GM23338 (cell line): ENCODE data around the gene CYP2E1. TPM values are rescaled to one million over a fixed set of nuclear protein-coding genes. Genes with fewer than 3 reads are reported as not detected.

Source experiments
- ATAC-seq: fragments of 200-7000 bp; cut with Tn5 transposase; 3 replicates; pipeline ENCODE4 v1.9.1; 2020
- DNase-seq: peaks from one replicate; pipeline ENCODE4 v3.0.0-alpha.2; 2015; ENCODE audit warnings: low spot score
- H2AFZ ChIP-seq: fragments of 200-600 bp; sonication (generic); 2 replicates; pipeline ENCODE4 v1.8.0; 2016; ENCODE audit warnings: antibody characterized with exemption, mild to moderate bottlenecking, moderate library complexity
- H3F3A ChIP-seq: fragments of 200-600 bp; sonication (generic); replicated peaks from 2 replicates; pipeline ENCODE4 v1.8.0; 2017; ENCODE audit warnings: antibody characterized with exemption, mixed run types, low read depth
- H3K27ac ChIP-seq: fragments of 200-600 bp; sonication (generic); 2 replicates; pipeline ENCODE4 v1.6.1; 2016; ENCODE audit warnings: low read depth
- H3K27me3 ChIP-seq: fragments of 200-600 bp; sonication (generic); 2 replicates; pipeline ENCODE4 v1.8.0; 2016; ENCODE audit warnings: mild to moderate bottlenecking, mixed run types, moderate library complexity; ENCODE audit not compliant: insufficient read depth
- H3K36me3 ChIP-seq: fragments of 200-600 bp; sonication (generic); 2 replicates; pipeline ENCODE4 v1.8.0; 2016; ENCODE audit warnings: mild to moderate bottlenecking; ENCODE audit not compliant: insufficient read depth
- H3K4me1 ChIP-seq: fragments of 200-600 bp; sonication (generic); 2 replicates; pipeline ENCODE4 v1.8.0; 2016; ENCODE audit warnings: mild to moderate bottlenecking, moderate library complexity; ENCODE audit not compliant: insufficient read depth
- H3K4me2 ChIP-seq: fragments of 200-600 bp; sonication (generic); 2 replicates; pipeline ENCODE4 v1.7.1; 2017; ENCODE audit warnings: mixed run types
- H3K4me3 ChIP-seq: fragments of 200-600 bp; sonication (generic); 2 replicates; pipeline ENCODE4 v1.6.1; 2016; ENCODE audit warnings: mixed run types
- H3K79me2 ChIP-seq: fragments of 200-600 bp; sonication (generic); replicated peaks from 2 replicates; pipeline ENCODE4 v1.8.0; 2017; ENCODE audit warnings: mild to moderate bottlenecking; ENCODE audit not compliant: insufficient read depth
- H3K9me2 ChIP-seq: fragments of 200-600 bp; sonication (generic); 2 replicates; pipeline ENCODE4 v1.8.0; 2017; ENCODE audit not compliant: insufficient read depth
- H4K20me1 ChIP-seq: fragments of 200-600 bp; sonication (generic); replicated peaks from 2 replicates; pipeline ENCODE4 v1.8.0; 2017; ENCODE audit warnings: mild to moderate bottlenecking; ENCODE audit not compliant: insufficient read depth
- H3K27ac Mint-ChIP-seq: 2 replicates; pipeline ENCODE4 v1.8.0; 2020; ENCODE audit warnings: inconsistent platforms, mild to moderate bottlenecking, moderate library complexity, mixed read lengths
- H3K27me3 Mint-ChIP-seq: 3 replicates; pipeline ENCODE4 v1.8.0; 2022; ENCODE audit warnings: low read depth, mild to moderate bottlenecking, moderate library complexity, mixed read lengths, inconsistent platforms; ENCODE audit not compliant: insufficient read depth, poor library complexity
- H3K36me3 Mint-ChIP-seq: 3 replicates; pipeline ENCODE4 v1.8.0; 2021; ENCODE audit warnings: low read depth, mild to moderate bottlenecking, inconsistent platforms, moderate library complexity, mixed read lengths
- H3K4me1 Mint-ChIP-seq: 3 replicates; pipeline ENCODE4 v1.8.0; 2020; ENCODE audit warnings: mild to moderate bottlenecking, inconsistent platforms, mixed read lengths
- H3K4me3 Mint-ChIP-seq: 3 replicates; pipeline ENCODE4 v1.8.0; 2021; ENCODE audit warnings: moderate library complexity, mild to moderate bottlenecking, inconsistent platforms, mixed read lengths
- H3K9me3 Mint-ChIP-seq: 3 replicates; pipeline ENCODE4 v1.8.0; 2020; ENCODE audit warnings: moderate library complexity, mild to moderate bottlenecking, inconsistent platforms, mixed read lengths
- CREB1 ChIP-seq: fragments of 250-450 bp; sonication (Bioruptor Pico); IDR thresholded peaks from 2 replicates; pipeline ENCODE4 v1.5.0; 2020; ENCODE audit warnings: low read depth, mild to moderate bottlenecking, moderate library complexity
- EZH2 ChIP-seq: fragments of 200-600 bp; sonication (generic); IDR thresholded peaks from one replicate; pipeline ENCODE4 v1.8.0; 2017; ENCODE audit warnings: antibody characterized with exemption, mild to moderate bottlenecking, low read depth; ENCODE audit not compliant: unreplicated experiment
- EZH2phosphoT487 ChIP-seq: fragments of 200-600 bp; sonication (generic); IDR thresholded peaks from one replicate; pipeline ENCODE4 v1.8.1; 2018; ENCODE audit warnings: antibody characterized with exemption; ENCODE audit not compliant: unreplicated experiment
- JUNB ChIP-seq: IDR thresholded peaks from one replicate; pipeline ENCODE4 v1.6.1; 2016; ENCODE audit warnings: antibody characterized with exemption; ENCODE audit not compliant: unreplicated experiment
- NANOG ChIP-seq: IDR thresholded peaks from 2 replicates; pipeline ENCODE4 v1.6.1; 2016; ENCODE audit warnings: antibody characterized with exemption, borderline replicate concordance
- POLR2AphosphoS5 ChIP-seq: IDR thresholded peaks from 2 replicates; pipeline ENCODE4 v1.6.1; 2016; ENCODE audit warnings: antibody characterized with exemption, low read depth
- STAT1 ChIP-seq: IDR thresholded peaks from one replicate; pipeline ENCODE4 v1.6.1; 2016; ENCODE audit warnings: antibody characterized with exemption; ENCODE audit not compliant: unreplicated experiment
- ZNF114 ChIP-seq: fragments of 250-450 bp; sonication (Bioruptor Pico); IDR thresholded peaks from 2 replicates; pipeline ENCODE4 v1.5.0; 2020; ENCODE audit warnings: mild to moderate bottlenecking, moderate library complexity
- ZNF331 ChIP-seq: fragments of 250-450 bp; sonication (Bioruptor Pico); IDR thresholded peaks from 2 replicates; pipeline ENCODE4 v1.5.0; 2020; ENCODE audit warnings: low read depth, mild to moderate bottlenecking, moderate library complexity
- polyA plus RNA-seq: library from polyadenylated mRNA; unstranded; fragments of >200 nt; fragmentation: Nextera tagmentation; extraction: Ambion mirVana; gene quantifications from 2 replicates; pipeline ENCODE4 v1.2.1, GENCODE V29; 2016
- total RNA-seq: library from RNA; depleted of rRNA; stranded (reverse); fragments of >200 nt; shearing (Covaris generic); gene quantifications from 2 replicates; pipeline ENCODE4 v1.2.3, GENCODE V29; 2014
- TF ChIP-seq, protein P1 (sequence below): fragments of 250-450 bp; sonication (Bioruptor Pico); IDR thresholded peaks from 2 replicates; pipeline ENCODE4 v1.5.0; 2020; ENCODE audit warnings: mild to moderate bottlenecking, moderate library complexity
- TF ChIP-seq, protein P2 (sequence below), 2 experiments: fragments of 200-600 bp in 1 of 2; sonication (generic) in 1 of 2; conservative IDR thresholded peaks; 2 replicates each; pipeline versions ENCODE4 v1.5.1 to v1.6.1; 2016 to 2017; ENCODE audit warnings: antibody characterized with exemption in 2 of 2, low read depth in 2 of 2, mild to moderate bottlenecking in 2 of 2, moderate library complexity in 1 of 2

The CYP2E1 gene
- total and polyA plus RNA-seq, 2 experiments from 2014 or later: 0.97 to 2.2 TPM

- TF ChIP-seq, protein P1, sequence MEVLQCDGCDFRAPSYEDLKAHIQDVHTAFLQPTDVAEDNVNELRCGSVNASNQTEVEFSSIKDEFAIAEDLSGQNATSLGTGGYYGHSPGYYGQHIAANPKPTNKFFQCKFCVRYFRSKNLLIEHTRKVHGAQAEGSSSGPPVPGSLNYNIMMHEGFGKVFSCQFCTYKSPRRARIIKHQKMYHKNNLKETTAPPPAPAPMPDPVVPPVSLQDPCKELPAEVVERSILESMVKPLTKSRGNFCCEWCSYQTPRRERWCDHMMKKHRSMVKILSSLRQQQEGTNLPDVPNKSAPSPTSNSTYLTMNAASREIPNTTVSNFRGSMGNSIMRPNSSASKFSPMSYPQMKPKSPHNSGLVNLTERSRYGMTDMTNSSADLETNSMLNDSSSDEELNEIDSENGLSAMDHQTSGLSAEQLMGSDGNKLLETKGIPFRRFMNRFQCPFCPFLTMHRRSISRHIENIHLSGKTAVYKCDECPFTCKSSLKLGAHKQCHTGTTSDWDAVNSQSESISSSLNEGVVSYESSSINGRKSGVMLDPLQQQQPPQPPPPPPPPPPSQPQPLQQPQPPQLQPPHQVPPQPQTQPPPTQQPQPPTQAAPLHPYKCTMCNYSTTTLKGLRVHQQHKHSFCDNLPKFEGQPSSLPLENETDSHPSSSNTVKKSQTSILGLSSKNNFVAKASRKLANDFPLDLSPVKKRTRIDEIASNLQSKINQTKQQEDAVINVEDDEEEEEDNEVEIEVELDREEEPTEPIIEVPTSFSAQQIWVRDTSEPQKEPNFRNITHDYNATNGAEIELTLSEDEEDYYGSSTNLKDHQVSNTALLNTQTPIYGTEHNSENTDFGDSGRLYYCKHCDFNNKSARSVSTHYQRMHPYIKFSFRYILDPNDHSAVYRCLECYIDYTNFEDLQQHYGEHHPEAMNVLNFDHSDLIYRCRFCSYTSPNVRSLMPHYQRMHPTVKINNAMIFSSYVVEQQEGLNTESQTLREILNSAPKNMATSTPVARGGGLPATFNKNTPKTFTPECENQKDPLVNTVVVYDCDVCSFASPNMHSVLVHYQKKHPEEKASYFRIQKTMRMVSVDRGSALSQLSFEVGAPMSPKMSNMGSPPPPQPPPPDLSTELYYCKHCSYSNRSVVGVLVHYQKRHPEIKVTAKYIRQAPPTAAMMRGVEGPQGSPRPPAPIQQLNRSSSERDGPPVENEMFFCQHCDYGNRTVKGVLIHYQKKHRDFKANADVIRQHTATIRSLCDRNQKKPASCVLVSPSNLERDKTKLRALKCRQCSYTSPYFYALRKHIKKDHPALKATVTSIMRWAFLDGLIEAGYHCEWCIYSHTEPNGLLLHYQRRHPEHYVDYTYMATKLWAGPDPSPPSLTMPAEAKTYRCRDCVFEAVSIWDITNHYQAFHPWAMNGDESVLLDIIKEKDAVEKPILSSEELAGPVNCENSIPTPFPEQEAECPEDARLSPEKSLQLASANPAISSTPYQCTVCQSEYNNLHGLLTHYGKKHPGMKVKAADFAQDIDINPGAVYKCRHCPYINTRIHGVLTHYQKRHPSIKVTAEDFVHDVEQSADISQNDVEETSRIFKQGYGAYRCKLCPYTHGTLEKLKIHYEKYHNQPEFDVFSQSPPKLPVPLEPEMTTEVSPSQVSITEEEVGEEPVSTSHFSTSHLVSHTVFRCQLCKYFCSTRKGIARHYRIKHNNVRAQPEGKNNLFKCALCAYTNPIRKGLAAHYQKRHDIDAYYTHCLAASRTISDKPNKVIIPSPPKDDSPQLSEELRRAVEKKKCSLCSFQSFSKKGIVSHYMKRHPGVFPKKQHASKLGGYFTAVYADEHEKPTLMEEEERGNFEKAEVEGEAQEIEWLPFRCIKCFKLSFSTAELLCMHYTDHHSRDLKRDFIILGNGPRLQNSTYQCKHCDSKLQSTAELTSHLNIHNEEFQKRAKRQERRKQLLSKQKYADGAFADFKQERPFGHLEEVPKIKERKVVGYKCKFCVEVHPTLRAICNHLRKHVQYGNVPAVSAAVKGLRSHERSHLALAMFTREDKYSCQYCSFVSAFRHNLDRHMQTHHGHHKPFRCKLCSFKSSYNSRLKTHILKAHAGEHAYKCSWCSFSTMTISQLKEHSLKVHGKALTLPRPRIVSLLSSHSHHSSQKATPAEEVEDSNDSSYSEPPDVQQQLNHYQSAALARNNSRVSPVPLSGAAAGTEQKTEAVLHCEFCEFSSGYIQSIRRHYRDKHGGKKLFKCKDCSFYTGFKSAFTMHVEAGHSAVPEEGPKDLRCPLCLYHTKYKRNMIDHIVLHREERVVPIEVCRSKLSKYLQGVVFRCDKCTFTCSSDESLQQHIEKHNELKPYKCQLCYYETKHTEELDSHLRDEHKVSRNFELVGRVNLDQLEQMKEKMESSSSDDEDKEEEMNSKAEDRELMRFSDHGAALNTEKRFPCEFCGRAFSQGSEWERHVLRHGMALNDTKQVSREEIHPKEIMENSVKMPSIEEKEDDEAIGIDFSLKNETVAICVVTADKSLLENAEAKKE (CRISPR knock-in tag): no peak
- no peak for TF ChIP-seq NANOG
- TF ChIP-seq JUNB: no peak
- no peak for TF ChIP-seq ZNF114 (CRISPR knock-in tag)
Observed at GRCh38 chr10:133520193-133520738, 6.9 kb upstream of the CYP2E1 start (continued).

- no peak overlapping the region for H3K27ac Mint-ChIP-seq
- Histone ChIP-seq H3F3A (no peaks in the 10 kb centered on the region), H3K9me2 (no peaks in the 10 kb centered on the region), H3K4me2 (no peak overlapping the region), H3K36me3 (peaks cover 7% of the 10 kb centered on the region; the same call in 1 of the 2 replicates), H3K27ac (no peak overlapping the region), H2AFZ (no peak overlapping the region), H3K4me3 (no peak overlapping the region), H3K27me3 (peaks cover 83% of the 10 kb centered on the region), H3K4me1 (no peaks in the 10 kb centered on the region), H3K79me2 (no peaks in the 10 kb centered on the region), H4K20me1 (no peaks in the 10 kb centered on the region)
- no peaks in the 10 kb centered on the region for H3K36me3 Mint-ChIP-seq
- peaks cover 50% of the 10 kb centered on the region for H3K9me3 Mint-ChIP-seq
- DNase-seq: no peak
- H3K4me1 Mint-ChIP-seq: no peaks in the 10 kb centered on the region; the same call in 2 of the 3 replicates
- no peak overlapping the region for H3K4me3 Mint-ChIP-seq
- ATAC-seq: no peak
- peaks cover 55% of the 10 kb centered on the region for H3K27me3 Mint-ChIP-seq
- no peak for TF ChIP-seq ZNF331 (CRISPR knock-in tag)
- no peak for TF ChIP-seq POLR2AphosphoS5
- no peak for TF ChIP-seq EZH2phosphoT487
- TF ChIP-seq STAT1: no peak
- TF ChIP-seq, protein P2, sequence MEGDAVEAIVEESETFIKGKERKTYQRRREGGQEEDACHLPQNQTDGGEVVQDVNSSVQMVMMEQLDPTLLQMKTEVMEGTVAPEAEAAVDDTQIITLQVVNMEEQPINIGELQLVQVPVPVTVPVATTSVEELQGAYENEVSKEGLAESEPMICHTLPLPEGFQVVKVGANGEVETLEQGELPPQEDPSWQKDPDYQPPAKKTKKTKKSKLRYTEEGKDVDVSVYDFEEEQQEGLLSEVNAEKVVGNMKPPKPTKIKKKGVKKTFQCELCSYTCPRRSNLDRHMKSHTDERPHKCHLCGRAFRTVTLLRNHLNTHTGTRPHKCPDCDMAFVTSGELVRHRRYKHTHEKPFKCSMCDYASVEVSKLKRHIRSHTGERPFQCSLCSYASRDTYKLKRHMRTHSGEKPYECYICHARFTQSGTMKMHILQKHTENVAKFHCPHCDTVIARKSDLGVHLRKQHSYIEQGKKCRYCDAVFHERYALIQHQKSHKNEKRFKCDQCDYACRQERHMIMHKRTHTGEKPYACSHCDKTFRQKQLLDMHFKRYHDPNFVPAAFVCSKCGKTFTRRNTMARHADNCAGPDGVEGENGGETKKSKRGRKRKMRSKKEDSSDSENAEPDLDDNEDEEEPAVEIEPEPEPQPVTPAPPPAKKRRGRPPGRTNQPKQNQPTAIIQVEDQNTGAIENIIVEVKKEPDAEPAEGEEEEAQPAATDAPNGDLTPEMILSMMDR (conservative IDR thresholded peaks at IDR 0.05; ENCODE audit: low read depth in 2 of 2): no peak
- no peak for TF ChIP-seq EZH2
- TF ChIP-seq CREB1 (CRISPR knock-in tag): no peak
Observed at GRCh38 chr10:133523631-133524203, 3.4 kb upstream of the CYP2E1 start.
